BE2C (cell line): ENCODE measurements around the gene CERS2.
A peak's percentile ranks its signal among the peaks of the same experiment; 100 is the strongest.

Experiments used
- DNase-seq: peaks from one replicate; pipeline ENCODE4 v3.0.0-alpha.2; 2020
- H3K27me3 ChIP-seq: fragments of 250-450 bp; sonication (Bioruptor Pico); 2 replicates; pipeline ENCODE4 v1.5.1; 2020; ENCODE audit warnings: mild to moderate bottlenecking
- H3K36me3 ChIP-seq: fragments of 250-450 bp; sonication (Bioruptor Pico); 2 replicates; pipeline ENCODE4 v1.5.1; 2020; ENCODE audit warnings: mild to moderate bottlenecking
- H3K4me1 ChIP-seq: fragments of 250-450 bp; sonication (Bioruptor Pico); 2 replicates; pipeline ENCODE4 v1.5.1; 2020
- H3K4me3 ChIP-seq: 2 replicates; pipeline ENCODE4 v1.5.1; 2011; ENCODE audit warnings: low read depth, low read length
- H3K9me3 ChIP-seq: fragments of 250-450 bp; sonication (Bioruptor Pico); 2 replicates; pipeline ENCODE4 v1.5.1; 2020
- CTCF ChIP-seq: IDR thresholded peaks from 2 replicates; pipeline ENCODE4 v1.5.1; 2012; ENCODE audit warnings: mild to moderate bottlenecking, low read depth, low read length

Gene CERS2

GRCh38 chr1:151009674-151010345 is 35.2 kb upstream of the CERS2 start:
- H3K27me3 ChIP-seq = no peaks in the 10 kb centered on the region
- DNase-seq = no peak
- H3K4me3 ChIP-seq = no peak overlapping the region
- no peaks in the 10 kb centered on the region for H3K36me3 ChIP-seq
- TF ChIP-seq CTCF = no peak
- no peaks in the 10 kb centered on the region; the same call in 1 of the 2 replicates for H3K4me1 ChIP-seq
- H3K9me3 ChIP-seq = no peaks in the 10 kb centered on the region

GRCh38 chr1:151009206-151009587 is 34.6 kb upstream of the CERS2 start:
- no peak for DNase-seq
- Histone ChIP-seq H3K27me3 (no peaks in the 10 kb centered on the region), H3K9me3 (no peaks in the 10 kb centered on the region), H3K4me3 (peak overlapping the region; percentile 83), H3K36me3 (no peaks in the 10 kb centered on the region), H3K4me1 (no peaks in the 10 kb centered on the region; the same call in 1 of the 2 replicates)
- no peak for TF ChIP-seq CTCF

GRCh38 chr1:151008244-151009205 is 33.9 kb upstream of the CERS2 start, which contains the start of gene PRUNE1:
Gene PRUNE1, plus strand, starts transcription at chr1:151008449. Its CDS starts 184 bp downstream, at chr1:151008633.
- no peak for TF ChIP-seq CTCF
- no peaks in the 10 kb centered on the region for H3K9me3 ChIP-seq
- no peaks in the 10 kb centered on the region for H3K27me3 ChIP-seq
- no peaks in the 10 kb centered on the region for H3K36me3 ChIP-seq
- peak within 1 kb of the TSS; percentile 83 for H3K4me3 ChIP-seq
- DNase-seq = peak; percentile 99
- H3K4me1 ChIP-seq = no peaks in the 10 kb centered on the region; the same call in 1 of the 2 replicates

- Histone ChIP-seq H3K27me3 (no peaks in the 10 kb centered on the region), H3K9me3 (no peaks in the 10 kb centered on the region), H3K36me3 (no peaks in the 10 kb centered on the region), H3K4me3 (peak overlapping the region; percentile 83), H3K4me1 (no peaks in the 10 kb centered on the region)
- no peak for TF ChIP-seq CTCF
- no peak for DNase-seq
Measured at GRCh38 chr1:151007853-151008243, 33.2 kb upstream of the CERS2 start.

GRCh38 chr1:151006327-151007052 is 31.9 kb upstream of the CERS2 start, which contains the start of gene MINDY1:
Gene MINDY1, minus strand, starts transcription at chr1:151006902. Its CDS starts 4,285 bp downstream, at chr1:151002617.
- H3K9me3 ChIP-seq = no peaks in the 10 kb centered on the region
- no peaks in the 10 kb centered on the region for H3K27me3 ChIP-seq
- peak; percentile 80 for DNase-seq
- no peaks in the 10 kb centered on the region for H3K4me1 ChIP-seq
- peak within 1 kb of the TSS; percentile 83 for H3K4me3 ChIP-seq
- TF ChIP-seq CTCF = peak; percentile 63
- no peaks in the 10 kb centered on the region; the same call in 1 of the 2 replicates for H3K36me3 ChIP-seq
